RWPE2 (cell line): ENCODE results near the gene JPH2.
A peak's percentile ranks its signal among the peaks of the same experiment; 100 is the strongest.

Experiments used
- ATAC-seq: fragments of 200-7000 bp; cut with Tn5 transposase; 3 replicates; pipeline ENCODE4 v1.9.1; 2021; ENCODE audit warnings: low read depth
- DNase-seq: peaks from one replicate; pipeline ENCODE4 v3.0.0-alpha.2; 2020; ENCODE audit warnings: low spot score
- H3K27ac ChIP-seq: fragments of 450-650 bp; 2 replicates; pipeline ENCODE4 v1.5.1; 2017; ENCODE audit warnings: mild to moderate bottlenecking; ENCODE audit not compliant: poor library complexity, severe bottlenecking
- H3K27me3 ChIP-seq: fragments of 250-450 bp; sonication (Bioruptor Pico); 2 replicates; pipeline ENCODE4 v1.5.1; 2021; ENCODE audit warnings: mild to moderate bottlenecking, moderate library complexity; ENCODE audit not compliant: insufficient read depth, poor library complexity, severe bottlenecking
- H3K36me3 ChIP-seq: fragments of 250-450 bp; sonication (Bioruptor Pico); 2 replicates; pipeline ENCODE4 v1.5.1; 2020; ENCODE audit warnings: low read depth, mild to moderate bottlenecking, moderate library complexity
- H3K4me1 ChIP-seq: fragments of 250-450 bp; sonication (Bioruptor Pico); 2 replicates; pipeline ENCODE4 v1.5.1; 2021; ENCODE audit warnings: mild to moderate bottlenecking, moderate library complexity; ENCODE audit not compliant: insufficient read depth, poor library complexity, severe bottlenecking
- H3K4me3 ChIP-seq: fragments of 250-450 bp; sonication (Bioruptor Pico); 2 replicates; pipeline ENCODE4 v1.5.1; 2021; ENCODE audit warnings: mild to moderate bottlenecking, moderate library complexity; ENCODE audit not compliant: severe bottlenecking
- H3K9me3 ChIP-seq: fragments of 250-450 bp; sonication (Bioruptor Pico); 2 replicates; pipeline ENCODE4 v1.5.1; 2021; ENCODE audit warnings: mild to moderate bottlenecking, moderate library complexity; ENCODE audit not compliant: severe bottlenecking
- TF ChIP-seq, protein P1 (sequence below): fragments of 450-650 bp; IDR thresholded peaks from one replicate; pipeline ENCODE4 v1.5.1; 2017; ENCODE audit warnings: mild to moderate bottlenecking, moderate library complexity; ENCODE audit not compliant: poor library complexity, severe bottlenecking

The JPH2 gene

DNA sequence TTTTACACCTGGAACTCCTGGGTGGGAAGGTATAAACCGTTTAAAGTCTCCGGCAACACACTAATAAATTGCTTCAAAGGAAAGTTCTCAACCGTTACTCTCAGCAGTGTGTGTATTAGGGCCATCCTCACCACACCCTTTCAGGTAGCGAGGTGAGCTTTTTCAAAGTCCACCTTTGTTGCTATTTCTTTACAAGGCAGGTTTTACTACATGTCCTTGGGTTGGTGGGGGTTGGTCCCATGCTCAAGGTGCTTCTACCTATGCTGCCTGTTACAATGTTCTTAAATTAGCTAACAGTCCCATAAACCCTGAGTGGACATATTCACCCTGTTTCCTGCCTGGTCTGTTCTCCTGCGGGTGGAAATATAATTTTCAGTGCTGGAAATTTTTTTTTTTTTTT lies 36.7 kb upstream of the JPH2 start:
- Histone ChIP-seq H3K4me3 (no peak overlapping the region), H3K4me1 (no peaks in the 10 kb centered on the region), H3K9me3 (no peaks in the 10 kb centered on the region), H3K36me3 (no peaks in the 10 kb centered on the region), H3K27me3 (no peaks in the 10 kb centered on the region), H3K27ac (no peak overlapping the region)
- no peak for DNase-seq
- TF ChIP-seq, protein P1, sequence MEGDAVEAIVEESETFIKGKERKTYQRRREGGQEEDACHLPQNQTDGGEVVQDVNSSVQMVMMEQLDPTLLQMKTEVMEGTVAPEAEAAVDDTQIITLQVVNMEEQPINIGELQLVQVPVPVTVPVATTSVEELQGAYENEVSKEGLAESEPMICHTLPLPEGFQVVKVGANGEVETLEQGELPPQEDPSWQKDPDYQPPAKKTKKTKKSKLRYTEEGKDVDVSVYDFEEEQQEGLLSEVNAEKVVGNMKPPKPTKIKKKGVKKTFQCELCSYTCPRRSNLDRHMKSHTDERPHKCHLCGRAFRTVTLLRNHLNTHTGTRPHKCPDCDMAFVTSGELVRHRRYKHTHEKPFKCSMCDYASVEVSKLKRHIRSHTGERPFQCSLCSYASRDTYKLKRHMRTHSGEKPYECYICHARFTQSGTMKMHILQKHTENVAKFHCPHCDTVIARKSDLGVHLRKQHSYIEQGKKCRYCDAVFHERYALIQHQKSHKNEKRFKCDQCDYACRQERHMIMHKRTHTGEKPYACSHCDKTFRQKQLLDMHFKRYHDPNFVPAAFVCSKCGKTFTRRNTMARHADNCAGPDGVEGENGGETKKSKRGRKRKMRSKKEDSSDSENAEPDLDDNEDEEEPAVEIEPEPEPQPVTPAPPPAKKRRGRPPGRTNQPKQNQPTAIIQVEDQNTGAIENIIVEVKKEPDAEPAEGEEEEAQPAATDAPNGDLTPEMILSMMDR: no peak
- no peak for ATAC-seq

DNA sequence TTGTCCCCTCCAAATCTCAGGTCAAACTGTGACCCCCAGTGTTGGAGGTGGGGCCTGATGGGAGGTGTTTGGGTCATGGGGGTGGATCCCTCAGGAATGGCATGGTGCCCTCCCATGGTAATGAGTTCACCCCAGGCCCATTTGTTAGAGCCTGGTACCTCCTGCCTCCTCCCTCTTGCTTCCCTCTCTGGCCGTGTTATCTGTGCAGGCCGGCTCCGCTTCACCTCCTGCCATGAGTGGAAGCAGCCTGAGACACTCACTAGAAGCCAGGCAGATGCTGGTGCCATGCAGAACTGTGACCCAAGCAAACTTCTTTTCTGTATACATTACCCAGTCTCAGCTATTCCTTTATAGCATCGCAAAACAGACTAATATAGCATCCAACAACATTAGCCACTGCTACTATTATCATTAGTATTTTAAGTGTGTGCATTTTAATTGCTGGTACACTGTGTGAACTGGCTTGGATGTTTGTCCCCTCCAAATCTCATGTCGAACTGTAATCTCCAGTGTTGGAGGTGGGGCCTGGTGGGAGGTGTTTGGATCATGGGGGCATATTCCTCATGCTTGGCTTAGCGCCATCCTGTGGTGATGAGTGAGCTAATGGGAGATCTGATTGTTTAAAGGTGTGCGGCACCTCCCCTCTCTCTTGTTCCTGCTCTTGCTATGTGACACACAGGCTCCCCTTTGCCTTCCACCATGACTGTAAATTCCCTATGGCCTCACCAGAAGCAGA lies 35.8 kb upstream of the JPH2 start:
- ATAC-seq (no peak; the same call in 2 of the 3 replicates), DNase-seq (no peak)
- no peak overlapping the region for H3K4me3 ChIP-seq

DNA sequence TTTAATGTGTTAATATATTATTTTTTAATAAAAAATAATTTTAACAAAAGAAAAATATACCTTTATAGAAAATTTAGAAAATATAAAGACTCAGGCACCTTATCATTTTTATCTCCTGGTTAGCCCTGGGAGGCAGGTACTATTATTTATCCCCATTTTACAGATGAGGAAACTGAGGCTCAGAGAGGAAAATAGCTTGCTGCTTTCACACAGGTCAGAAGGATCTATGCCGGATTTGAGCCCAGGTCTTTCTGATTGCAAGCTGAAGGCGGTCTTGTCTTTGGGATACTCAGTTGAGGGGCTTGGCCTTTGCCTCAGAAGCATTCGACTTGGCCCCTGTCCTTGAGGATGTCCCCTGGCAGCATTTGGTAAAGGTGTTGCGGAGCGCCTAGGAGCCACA lies 35.0 kb upstream of the JPH2 start:
- Histone ChIP-seq H3K27me3 (no peaks in the 10 kb centered on the region), H3K9me3 (no peaks in the 10 kb centered on the region), H3K36me3 (no peaks in the 10 kb centered on the region), H3K4me3 (no peak overlapping the region), H3K27ac (no peak overlapping the region), H3K4me1 (peaks cover 7% of the 10 kb centered on the region)
- DNase-seq (no peak), ATAC-seq (no peak)
- TF ChIP-seq, protein P1: no peak

More for the DNA sequence above, 35.8 kb upstream of the JPH2 start:
- Histone ChIP-seq H3K27ac (no peak overlapping the region), H3K27me3 (no peaks in the 10 kb centered on the region), H3K36me3 (no peaks in the 10 kb centered on the region), H3K9me3 (no peaks in the 10 kb centered on the region), H3K4me1 (peaks cover 7% of the 10 kb centered on the region)
- TF ChIP-seq, protein P1: peak; percentile 27

DNA sequence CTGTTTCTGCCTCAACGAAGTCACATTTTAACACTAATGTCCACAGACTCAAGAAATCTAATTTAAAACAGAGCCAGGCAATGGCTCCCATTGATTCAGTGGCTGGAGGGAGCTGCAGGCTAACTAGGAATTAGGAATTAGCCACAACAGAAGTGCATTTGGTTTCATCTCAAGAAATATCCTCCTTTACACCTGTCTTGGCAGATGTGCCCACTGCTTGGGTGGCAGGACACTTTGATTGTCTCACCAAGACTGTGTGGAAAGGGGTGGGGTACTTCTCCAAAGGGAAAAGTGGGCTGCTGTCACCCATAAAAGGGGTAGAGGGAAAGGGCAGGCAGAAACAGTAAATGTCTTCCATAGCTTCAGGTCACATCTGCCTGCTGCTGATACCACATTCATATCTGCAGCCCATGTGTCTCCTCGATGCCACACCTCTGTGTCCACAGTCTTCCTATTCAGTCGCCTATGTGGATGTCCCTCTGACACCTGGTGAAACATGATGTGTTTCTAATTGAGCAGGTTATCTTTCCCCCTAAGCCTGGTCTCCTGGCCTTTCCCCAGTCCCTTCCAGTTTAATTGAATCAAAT lies 34.5 kb upstream of the JPH2 start:
- no peak overlapping the region for H3K4me3 ChIP-seq
- DNase-seq (no peak), ATAC-seq (no peak)
- no peaks in the 10 kb centered on the region for H3K27me3 ChIP-seq
- TF ChIP-seq, protein P1: no peak
- peaks cover 7% of the 10 kb centered on the region for H3K4me1 ChIP-seq
- H3K27ac ChIP-seq: no peak overlapping the region
- H3K9me3 ChIP-seq: no peaks in the 10 kb centered on the region
- H3K36me3 ChIP-seq: no peaks in the 10 kb centered on the region

DNA sequence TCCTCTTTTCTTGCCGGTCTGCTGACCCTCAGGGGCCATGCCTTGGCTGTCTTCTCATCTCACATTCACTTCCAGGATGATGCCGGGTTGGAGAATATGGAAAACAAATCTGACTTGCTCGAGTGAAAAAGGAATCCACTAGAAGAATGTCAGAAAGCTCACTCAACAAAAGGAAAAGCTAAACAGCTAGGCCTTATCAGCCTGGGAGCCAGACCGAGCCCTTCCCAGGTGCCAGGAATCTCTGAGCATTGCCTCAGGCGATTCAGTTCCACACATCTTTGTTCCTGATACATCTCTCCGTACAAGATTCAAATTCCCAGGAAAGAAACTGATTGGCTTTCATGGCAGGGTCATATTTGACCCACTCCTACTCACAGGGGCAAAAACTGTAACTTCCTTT lies 32.8 kb upstream of the JPH2 start:
- DNase-seq: no peak
- Histone ChIP-seq H3K4me3 (no peak overlapping the region), H3K27me3 (no peaks in the 10 kb centered on the region), H3K4me1 (peaks cover 7% of the 10 kb centered on the region), H3K9me3 (no peaks in the 10 kb centered on the region), H3K27ac (no peak overlapping the region), H3K36me3 (no peaks in the 10 kb centered on the region)
- no peak for ATAC-seq
- TF ChIP-seq, protein P1: no peak
